GM19463 (cell line): Measurements from ENCODE around the gene AOPEP.

ENCODE experiments used
- ATAC-seq: cut with Tn5 transposase; IDR thresholded peaks from one replicate; pipeline ENCODE4 v1.9.1; 2021; ENCODE audit warnings: mild to moderate bottlenecking, moderate library complexity; ENCODE audit not compliant: unreplicated experiment

AOPEP gene

DNA sequence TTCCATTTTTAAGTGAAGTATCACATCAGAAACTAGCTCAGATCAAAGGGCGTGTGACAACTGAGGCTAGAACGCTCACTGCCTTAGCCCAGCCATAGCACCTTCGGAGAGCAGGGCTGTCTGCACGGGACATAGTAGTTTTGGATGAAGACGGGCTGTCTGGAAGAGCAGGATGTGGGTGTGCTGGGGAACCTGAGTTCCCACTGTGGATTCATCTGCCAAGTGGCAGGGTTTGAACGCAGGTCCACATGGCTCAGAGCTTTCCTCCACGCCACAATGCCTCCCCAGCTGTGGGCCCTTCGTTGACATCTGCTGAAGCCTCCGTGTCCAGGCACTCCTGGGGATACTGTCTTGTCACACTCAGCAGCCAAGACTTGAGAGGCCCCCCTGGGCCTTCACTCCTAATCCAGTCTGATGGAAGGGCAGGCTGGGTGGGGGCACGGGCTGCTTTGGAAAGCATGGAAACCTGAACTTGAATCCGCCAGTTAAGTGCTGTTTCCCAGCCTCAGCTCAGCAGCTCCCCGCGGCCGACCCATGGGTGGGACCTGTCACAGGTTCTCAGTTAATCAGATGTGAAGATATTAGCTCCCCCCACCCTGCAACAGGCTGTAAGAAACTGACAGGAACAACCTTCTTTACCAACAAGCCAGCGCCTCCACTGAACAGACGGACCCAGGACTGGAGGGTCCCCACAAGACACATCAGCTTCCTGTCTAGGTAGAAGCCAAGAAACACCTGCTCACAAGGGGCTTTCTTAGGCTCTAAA lies 362.9 kb downstream of the AOPEP start:
- ATAC-seq = no peak

DNA sequence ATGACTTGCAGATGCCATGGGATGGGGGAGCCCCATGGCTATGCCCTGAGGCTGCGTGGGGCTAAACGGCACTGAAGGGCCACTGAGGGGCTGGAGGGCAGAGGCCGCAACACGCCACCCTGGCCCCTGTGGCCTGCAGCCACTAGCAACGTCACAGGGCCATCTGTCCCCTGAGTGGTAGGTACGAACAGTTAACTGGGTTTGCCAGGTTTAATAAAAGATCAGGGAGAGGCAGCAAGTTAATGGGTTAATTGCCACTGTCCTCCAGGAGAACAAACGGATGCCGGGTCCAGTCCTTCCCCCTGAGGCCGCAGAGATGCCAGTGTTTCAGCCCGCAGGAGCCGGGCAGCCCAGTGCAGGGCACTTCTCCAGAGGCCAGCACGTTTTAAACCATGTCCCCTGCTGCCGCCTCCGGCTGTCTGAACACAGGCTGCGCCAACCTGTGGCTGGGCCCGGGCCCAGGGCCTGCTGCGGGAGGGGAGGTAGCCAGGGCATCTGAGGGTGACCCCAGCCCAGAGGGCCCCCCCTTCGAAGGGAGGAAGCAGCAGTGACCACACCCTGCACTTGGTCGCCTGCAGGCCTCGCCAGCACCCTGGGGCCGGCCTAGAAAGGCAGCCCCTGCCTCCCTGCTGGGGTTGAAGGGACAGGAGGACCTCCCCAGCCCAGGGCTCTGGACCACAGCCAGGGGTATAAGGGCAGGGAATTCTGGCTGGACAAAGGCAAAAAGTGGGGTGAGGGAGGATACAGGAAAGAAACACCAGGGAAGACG lies 363.7 kb downstream of the AOPEP start:
- no peak for ATAC-seq

DNA sequence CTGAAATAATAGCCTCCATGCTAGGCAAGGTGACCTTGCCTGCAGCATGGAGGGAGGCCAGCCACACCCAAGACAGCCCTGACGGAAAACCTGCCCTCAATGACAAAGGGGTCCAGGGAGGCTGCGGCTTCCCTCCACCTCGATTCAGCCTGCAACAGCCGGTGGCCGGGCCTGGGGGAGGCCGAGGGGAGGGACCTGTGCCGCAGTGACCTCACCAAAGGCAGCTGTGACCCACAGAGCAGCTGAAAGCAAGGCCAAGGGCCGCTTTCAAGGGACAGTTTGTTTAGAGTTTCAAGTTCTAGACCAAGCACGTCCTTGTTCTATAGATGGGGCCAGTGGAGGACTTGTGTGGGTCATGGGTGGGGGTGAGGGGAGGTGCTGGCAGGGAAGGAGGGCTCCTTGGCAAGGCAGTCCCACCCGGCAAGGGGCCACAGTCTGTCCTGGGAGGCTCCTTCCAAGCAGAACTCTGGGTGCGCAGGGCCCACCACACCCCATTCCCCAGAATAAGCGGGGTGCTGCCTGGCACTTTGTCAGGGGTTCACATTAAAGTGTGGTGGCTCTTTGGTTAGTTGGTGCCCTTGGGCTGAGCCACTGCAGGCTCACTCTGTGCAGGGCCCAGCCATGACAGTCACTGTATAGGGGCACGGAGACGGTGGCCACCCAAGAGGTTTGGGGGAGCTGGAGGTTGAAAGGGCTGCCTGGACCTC lies 364.5 kb downstream of the AOPEP start:
- no peak for ATAC-seq

DNA sequence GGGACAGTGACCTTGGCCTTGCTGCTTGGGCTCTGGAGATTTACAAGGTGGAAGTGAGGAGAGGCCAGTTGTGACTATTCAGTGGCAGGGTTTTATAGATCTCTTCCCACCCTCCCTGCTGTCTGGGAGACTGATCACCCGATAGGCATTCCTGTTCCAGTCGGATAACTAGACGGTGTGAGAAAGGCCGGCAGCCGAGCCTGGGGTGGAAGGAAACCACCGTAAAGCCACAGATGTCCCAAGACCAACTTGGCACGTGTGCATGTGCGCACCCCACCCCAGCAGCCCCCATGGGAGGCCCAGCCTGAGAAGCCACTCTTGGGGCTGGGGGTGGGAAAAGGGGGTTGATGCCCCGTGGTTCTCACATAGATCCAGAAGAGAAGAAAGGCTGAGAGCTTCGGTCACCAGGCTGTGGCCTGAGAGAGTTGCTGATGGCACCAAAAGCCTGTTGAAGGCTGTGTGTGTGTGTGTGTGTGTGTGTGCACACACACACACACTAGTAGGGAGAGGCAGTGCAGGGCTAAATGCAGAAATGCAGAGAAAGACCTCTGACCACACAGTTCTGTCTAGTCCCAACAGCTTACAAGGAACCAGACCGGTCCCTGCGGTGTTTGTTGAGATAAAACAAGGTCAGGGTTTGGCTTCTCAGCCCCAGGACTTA lies 365.2 kb downstream of the AOPEP start:
- no peak for ATAC-seq

DNA sequence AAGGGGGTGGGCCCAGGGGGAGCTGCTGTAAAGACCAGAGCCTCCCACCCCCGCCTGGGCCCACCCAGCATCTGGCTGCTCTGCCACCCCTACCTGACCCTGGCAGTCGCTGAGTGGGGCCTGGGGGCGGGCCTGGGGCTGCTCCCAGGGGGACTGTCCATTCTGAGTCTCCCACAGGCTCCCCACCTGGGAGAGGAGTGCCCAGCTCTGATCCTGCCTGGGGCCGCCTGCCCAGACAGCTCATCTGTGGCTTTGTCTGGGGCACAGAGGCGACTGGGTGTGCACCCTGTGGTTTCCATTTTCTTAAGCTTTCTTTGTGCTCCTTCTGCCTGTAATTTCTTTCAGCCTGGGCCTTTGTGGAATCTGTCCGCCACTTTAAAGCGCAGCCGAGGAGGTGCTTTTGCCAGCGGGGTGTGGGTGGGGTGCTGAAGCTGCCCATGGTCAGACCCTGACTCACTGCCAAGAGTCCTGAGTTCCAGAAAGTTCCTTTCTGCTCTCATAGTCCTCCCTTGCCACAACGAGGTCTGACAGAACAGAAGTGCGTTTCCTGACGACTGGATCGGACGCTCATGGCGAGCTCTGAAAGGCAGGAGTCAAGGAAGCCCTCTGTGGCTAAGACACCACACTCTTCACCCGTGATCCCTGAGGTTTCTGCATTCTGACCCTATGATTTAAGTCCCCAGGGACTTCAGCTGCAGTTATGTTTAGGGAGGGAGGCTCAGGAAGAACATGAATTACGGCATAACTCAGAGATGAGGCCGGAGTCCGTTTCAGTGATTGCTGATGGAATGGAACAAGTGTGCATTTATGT lies 366.0 kb downstream of the AOPEP start:
- no peak for ATAC-seq

DNA sequence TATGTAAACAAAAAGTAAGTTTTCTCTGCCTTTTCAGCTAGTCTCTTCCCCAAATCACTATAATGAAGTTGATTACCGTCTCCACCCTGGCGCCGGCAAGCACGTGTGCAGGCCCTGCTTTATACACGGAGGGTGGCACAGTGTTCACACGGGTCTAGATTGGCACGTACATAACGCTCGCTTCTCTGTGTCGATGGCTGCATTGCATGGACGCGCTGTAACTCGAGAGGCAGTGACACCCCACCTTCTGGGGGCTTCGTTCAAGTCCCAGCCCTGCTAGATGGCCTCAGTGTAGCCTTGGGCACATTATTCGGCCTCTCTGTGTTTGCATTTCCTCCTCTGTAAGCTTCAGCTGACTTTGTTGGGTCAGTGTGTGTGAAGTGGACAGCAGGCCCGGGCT lies 367.1 kb downstream of the AOPEP start:
- no peak for ATAC-seq

DNA sequence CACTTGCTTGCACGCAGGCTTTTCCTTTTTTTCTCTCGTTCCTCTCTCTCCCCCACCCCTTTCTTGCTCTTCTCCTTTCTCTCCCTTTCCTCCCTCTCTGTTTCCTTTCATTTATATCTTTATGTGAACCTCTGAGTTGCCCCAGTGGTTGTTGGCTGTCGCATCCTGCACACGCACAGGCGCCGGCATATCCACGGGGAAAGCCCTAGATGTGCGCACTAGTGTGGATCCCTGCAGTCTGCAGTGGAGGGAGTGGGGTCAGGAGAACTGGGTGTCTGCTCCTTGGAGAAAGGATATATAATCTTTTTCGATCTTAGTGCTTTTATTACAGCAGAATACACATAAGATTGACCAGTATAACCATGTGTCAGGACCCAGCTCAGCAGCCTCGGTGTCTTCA lies 367.5 kb downstream of the AOPEP start:
- ATAC-seq = no peak

DNA sequence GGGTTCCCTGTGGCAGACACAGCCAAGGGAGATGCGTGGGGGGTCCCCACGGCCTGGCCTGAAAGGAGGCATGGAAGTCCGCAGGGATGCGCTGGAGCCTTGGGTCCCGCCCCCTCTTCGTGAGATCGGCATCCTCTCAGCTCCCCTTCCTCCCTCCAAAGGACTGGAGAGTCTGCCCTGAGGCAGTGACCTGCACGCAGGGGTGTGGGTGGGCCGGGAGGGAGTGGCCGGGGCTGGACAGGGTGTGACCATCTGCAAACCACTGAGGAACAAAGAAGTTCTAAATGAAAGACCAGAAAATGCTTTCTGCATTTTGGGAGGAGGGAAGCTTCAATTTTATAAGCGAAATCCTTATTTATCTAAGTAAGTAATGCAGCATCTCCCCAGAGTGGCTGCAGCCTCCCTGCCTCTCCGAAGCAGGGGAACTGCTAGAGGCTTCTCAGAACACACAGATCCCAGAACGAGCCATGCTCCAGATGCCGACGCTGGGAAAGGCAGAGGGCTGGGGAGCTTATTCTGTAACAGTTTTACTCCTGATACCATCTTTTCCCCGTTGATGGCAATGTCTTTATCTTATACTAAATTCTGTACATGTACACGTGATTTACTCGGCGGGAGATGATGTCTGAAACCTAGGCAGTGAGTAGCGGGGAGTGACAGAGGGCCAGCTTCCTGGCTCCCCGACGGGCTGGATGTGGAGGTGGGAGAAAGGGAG lies 369.3 kb downstream of the AOPEP start:
- ATAC-seq = no peak

DNA sequence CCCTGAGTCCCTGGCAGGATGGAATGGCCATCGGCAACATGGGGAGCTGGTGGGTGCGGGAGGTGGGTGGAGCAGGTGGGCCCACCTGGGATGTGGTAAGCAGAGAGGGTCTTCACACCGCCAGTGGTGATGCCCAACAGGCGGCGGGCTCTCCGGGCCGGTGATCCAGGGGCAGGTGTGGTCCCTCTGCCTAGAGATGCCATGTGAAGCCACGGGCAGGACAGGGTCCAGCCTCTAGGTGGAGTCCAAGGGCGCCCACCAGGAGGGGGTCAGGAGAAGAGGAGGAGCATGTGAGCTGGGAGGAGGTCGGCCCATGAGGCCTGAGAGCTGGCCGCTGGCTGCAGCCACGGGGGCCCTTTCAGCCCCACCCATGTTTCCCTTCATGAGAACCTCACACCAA lies 369.9 kb downstream of the AOPEP start:
- no peak for ATAC-seq

DNA sequence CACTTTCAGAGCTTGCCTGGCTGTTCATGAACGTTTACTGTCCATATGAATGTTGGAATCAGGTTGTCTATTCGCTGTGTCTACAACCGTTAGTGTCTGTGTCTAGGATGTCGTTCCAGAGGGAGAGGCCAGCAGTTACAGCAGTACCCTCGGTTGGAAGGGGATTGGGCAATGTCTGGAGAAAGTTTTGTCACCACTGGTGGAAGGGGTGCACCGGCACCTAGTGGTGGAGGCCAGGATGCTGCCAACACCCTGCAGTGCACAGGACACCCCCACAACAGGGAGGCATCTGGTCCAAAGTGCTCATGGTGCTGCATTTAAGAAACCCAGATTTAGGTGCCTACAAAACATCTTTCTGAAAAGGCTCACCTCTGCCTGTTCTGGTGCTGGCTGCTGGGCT lies 370.3 kb downstream of the AOPEP start:
- no peak for ATAC-seq

DNA sequence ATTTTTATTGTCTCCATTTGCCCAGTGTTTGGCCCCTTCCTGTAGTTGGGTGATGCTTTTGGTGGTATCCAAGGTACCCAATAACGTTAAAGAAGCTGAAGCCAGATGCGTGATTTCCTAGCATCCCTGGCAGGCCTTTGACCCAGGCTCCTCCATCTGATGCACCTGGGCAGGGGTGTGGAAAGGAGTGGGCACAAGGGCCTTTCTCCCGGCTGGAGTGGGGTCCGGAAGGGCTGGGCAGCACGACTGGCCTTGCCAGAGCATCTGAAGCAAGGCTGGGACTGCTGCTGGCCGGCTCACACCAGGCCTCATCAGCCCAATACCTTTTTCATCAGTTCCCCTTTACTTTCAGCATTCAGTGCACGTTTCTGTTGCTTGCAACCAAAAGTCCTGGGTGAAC lies 370.8 kb downstream of the AOPEP start:
- no peak for ATAC-seq

DNA sequence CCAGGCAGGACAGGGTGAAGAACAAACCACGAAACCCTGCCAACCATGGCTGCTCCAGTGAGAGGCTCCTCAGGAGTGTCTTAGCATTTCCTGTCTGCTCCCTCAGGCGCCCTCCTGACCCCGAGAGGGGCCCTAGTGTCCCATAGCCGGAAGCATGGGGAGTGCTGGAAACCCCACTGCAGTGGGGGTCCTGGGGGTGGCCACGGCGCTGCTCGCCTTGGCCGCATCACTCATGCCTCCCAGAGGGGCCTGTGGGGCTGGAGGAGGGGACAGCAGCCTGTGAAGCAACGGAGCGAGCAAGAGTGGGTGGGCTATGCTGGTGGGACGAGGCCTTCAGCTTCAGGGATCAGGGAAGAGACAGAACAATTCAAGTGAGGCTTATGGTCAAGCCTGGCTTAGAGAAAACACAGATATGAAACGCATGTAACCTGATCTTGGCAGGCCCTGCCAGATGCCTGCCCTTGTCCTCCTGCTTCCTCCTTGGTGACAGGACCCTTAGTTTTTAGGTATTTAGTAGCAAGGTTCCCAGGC lies 372.0 kb downstream of the AOPEP start:
- no peak for ATAC-seq

DNA sequence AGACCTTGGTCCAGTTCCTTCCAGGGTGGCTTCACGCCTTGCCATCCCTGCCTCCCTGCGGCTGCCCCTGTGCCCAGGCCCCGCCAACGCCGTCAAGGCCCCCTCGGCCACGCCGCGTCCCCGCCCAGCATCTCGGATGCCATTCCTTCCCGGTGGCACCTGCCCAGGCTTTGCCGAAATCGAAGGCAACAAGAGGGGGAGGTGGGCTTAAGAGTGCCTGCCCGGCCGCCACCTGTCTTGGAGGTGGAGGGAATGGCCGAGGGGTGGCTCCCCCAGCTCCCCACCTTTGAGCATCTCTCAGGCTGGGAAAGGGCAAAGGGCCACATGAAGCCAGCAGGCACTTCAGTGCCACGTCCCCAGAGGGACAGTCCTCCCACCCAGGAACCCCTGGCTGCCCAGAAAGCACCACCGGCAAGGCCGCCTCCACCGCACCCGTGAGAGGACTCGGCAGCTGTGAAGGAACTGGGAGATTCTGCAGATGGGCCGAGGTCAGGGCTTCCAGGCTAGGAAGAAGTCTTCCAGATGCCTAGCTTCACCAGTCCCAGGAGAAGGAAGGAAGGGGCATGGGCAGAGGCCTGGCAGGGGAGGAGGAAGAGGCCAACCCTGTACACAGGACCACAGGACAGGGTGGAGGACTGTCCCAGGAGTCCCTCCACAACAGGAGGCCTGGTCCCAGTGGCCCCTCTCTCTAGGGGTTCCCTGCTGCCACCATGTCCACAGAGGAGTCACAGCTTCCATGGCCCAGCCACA lies 373.0 kb downstream of the AOPEP start:
- ATAC-seq = no peak

DNA sequence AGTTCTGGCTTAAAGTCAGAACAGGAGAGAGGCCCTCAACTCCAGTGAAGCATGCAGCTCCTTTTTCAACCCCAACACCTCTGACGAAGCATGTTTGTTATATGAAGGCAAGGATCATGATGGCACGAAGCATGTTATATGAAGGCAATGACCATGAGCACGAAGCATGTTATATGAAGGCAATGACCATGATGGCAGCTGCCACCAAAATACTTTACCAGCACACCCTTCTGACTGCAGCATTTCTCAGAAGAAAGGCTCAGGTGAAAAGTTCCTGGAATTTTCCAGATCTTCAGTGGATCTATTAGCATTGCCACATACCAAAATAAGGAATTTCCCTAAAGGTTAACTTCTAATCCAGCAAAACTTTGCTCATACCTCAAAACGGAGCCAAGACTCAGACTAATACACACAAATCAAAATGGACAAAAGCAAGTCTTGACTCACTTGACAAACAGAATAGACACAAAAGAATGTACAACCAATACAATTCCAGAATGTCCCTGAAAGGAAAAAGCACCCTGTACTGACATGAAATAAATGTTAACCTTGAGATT lies 373.6 kb downstream of the AOPEP start:
- ATAC-seq = no peak

DNA sequence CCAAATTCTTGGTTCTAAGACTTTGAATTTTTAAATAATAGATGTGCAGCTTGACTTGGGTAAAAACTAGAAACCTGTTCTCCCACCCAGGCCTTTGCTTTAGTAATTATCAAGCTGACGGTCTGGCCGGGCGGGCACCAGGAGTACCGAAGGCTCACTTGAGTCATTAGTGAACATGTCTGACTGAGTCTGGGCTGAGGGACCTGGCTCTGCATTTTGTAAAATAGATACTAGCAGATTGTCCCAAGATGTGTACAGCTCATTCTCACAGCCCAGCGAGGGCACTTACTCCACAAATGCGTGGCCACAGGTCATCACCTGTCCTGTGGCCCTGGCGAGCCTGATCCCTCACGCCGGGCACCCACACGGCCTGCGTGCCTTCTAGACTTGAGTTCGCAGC lies 374.8 kb downstream of the AOPEP start:
- no peak for ATAC-seq

DNA sequence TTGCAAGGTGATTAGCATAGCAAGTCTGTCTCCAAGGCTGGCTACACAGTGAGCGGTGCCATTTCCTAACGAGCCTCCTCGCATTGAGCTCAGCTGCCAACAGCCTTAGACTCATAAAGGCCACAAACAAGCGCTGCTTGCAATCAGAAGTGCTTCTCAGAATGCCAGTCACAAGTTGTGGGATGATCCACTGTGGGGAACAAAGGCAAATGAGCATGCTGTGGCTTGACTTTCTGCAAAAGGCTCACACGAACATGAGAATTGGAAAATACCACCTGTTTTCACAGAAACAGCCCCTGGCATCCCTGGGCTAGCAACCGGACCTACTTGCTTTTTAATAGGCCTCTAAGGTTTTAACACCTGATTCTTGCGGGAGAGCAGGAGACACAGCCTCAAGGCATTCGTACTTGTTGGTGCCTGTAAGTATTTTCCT lies 375.5 kb downstream of the AOPEP start:
- no peak for ATAC-seq

DNA sequence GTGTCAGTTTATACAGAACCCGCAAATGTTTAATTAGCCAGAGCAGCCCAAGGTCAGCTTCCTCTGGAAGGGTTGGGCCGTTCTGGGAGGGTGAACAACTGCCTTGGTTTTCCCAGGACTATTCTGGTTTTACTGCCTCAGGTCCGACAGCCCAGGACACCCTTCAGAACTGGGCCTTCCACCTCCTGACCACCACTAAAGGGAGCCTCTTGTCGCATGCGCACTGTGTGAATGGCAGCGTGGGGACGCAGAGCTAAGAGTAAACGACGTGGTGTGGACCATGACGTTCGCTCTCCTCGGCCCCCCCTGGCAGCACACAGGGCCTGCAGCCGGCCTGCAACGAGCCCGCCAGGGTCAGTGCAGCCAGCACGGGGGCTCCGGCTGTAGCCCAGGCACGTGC lies 376.1 kb downstream of the AOPEP start:
- ATAC-seq = no peak

DNA sequence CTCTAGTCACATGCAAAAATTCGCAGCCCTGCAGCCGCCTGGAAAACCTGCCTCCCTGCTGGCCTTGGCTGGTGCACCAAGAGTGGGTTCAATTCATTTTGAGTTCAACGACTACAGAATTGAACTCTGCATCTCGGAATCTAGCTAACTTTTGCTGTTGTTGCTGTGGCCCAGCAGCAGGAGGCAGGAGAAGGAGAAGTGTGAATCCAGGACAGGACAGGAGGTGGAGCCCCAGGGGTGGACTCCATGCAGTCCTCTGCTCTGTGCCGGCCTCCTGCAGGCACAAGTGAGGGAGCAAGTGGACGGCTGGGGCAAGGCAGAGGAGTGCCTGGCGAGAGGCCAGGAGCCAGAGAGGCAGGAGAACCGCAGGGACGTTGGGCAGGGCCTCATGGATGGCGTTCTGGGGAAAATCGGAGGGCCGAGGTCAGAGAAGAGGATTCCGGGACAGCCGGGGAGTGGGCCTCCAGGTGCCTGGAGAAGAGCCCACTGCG lies 376.8 kb downstream of the AOPEP start:
- no peak for ATAC-seq
